B cell (primary cell): ENCODE results near the gene TM9SF2. TPM values are rescaled to one million over a fixed set of nuclear protein-coding genes. Genes with fewer than 3 reads are reported as not detected.
"Not testable (repeated sequence)": the region's sequence is repeated elsewhere in the genome, so short reads cannot be mapped to it uniquely, and the experiment has no call there.

ENCODE experiments used
- ATAC-seq: fragments of 200-7000 bp; cut with Tn5 transposase; one replicate; pipeline ENCODE4 v1.10.0; 2021; ENCODE audit warnings: low read depth, mild to moderate bottlenecking, moderate number of reproducible peaks, moderate library complexity
- CTCF ChIA-PET: fragments of 350-600 bp; sonication (Branson Sonifier 250); formaldehyde crosslinking; loops from one replicate; lab custom pipeline; 2021; ENCODE audit warnings: antibody characterized with exemption, inconsistent platforms; lab: Charles Lee
- POLR2A ChIA-PET: fragments of 350-600 bp; sonication (Branson Sonifier 250); formaldehyde crosslinking; loops from one replicate; lab custom pipeline; 2021; ENCODE audit warnings: antibody characterized with exemption; lab: Charles Lee
- DNase-seq: peaks from one replicate; pipeline ENCODE4 v3.0.0; 2013
- H2AFZ ChIP-seq: 2 replicates; pipeline ENCODE4 v1.6.1; 2012; ENCODE audit warnings: mild to moderate bottlenecking, low read depth, low read length; ENCODE audit not compliant: insufficient read depth, poor library complexity, severe bottlenecking
- H3K27ac ChIP-seq, 2 donors: 1 replicate in 1 of 2; 2 replicates in 1 of 2; pipeline ENCODE4 v1.5.1; 2012 to 2013; ENCODE audit warnings: low read length in 2 of 2, mild to moderate bottlenecking in 2 of 2, moderate library complexity in 1 of 2
- H3K27me3 ChIP-seq, 4 experiments: fragments of 200-600 bp in 1 of 4; sonication (generic) in 1 of 4; replicated peaks in 1 of 4; 1 replicate in 2 of 4; 2 replicates in 2 of 4; pipeline versions ENCODE4 v1.6.1 to v1.7.0; 2013 to 2016; ENCODE audit warnings: low read length in 3 of 4, mild to moderate bottlenecking in 2 of 4, mixed read lengths in 1 of 4, moderate library complexity in 1 of 4; ENCODE audit not compliant: insufficient read depth in 4 of 4, control insufficient read depth in 3 of 4; ENCODE audit errors: control extremely low read depth in 1 of 4
- H3K36me3 ChIP-seq, 2 experiments: replicated peaks in 1 of 2; 1 replicate in 1 of 2; 2 replicates in 1 of 2; pipeline versions ENCODE4 v1.6.1 to v1.7.1; 2013; ENCODE audit warnings: low read length in 1 of 2; ENCODE audit not compliant: insufficient read depth in 2 of 2, control insufficient read depth in 1 of 2; ENCODE audit errors: control extremely low read depth in 1 of 2, extremely low read depth in 1 of 2
- H3K4me1 ChIP-seq, 2 donors: fragments of 200-600 bp in 1 of 2; sonication (generic) in 1 of 2; 1 replicate in 1 of 2; 2 replicates in 1 of 2; pipeline versions ENCODE4 v1.5.1 to v1.6.1; 2013 to 2017; ENCODE audit warnings: low read length in 2 of 2; ENCODE audit not compliant: control insufficient read depth in 2 of 2, insufficient read depth in 2 of 2
- H3K4me2 ChIP-seq: replicated peaks from 2 replicates; pipeline ENCODE3; 2012; ENCODE audit warnings: mild to moderate bottlenecking, low read depth, low read length; ENCODE audit not compliant: poor library complexity, severe bottlenecking
- H3K4me3 ChIP-seq, 5 experiments: fragments of 200-600 bp in 1 of 5; sonication (generic) in 1 of 5; 1 replicate in 3 of 5; 2 replicates in 2 of 5; pipeline versions ENCODE4 v1.5.1 to v1.7.0; 2011 to 2016; ENCODE audit warnings: low read length in 4 of 5, mild to moderate bottlenecking in 4 of 5, low read depth in 2 of 5, control low read depth in 1 of 5, moderate library complexity in 1 of 5; ENCODE audit not compliant: insufficient read depth in 1 of 5; ENCODE audit errors: control extremely low read depth in 1 of 5, extremely low read depth in 1 of 5
- H3K79me2 ChIP-seq: fragments of 200-600 bp; sonication (generic); one replicate; pipeline ENCODE4 v1.6.0; 2016; ENCODE audit warnings: low read length; ENCODE audit not compliant: control insufficient read depth, insufficient read depth
- H3K9ac ChIP-seq: fragments of 200-600 bp; sonication (generic); 2 replicates; pipeline ENCODE4 v1.6.1; 2017; ENCODE audit warnings: mild to moderate bottlenecking, low read length, moderate library complexity
- H3K9me3 ChIP-seq, 3 donors: one replicate each; pipeline versions ENCODE4 v1.6.1 to v1.7.1; 2013; ENCODE audit warnings: low read length in 2 of 3; ENCODE audit not compliant: control insufficient read depth in 2 of 3, insufficient read depth in 1 of 3; ENCODE audit errors: control extremely low read depth in 1 of 3
- H4K20me1 ChIP-seq: 2 replicates; pipeline ENCODE4 v1.6.0; 2012; ENCODE audit warnings: mild to moderate bottlenecking, low read length; ENCODE audit not compliant: insufficient read depth, control insufficient read depth, poor library complexity, severe bottlenecking
- H3K27ac Mint-ChIP-seq: one replicate; pipeline ENCODE4 v1.8.0; 2021; ENCODE audit warnings: mixed read lengths
- H3K27me3 Mint-ChIP-seq: one replicate; pipeline ENCODE4 v1.8.0; 2021; ENCODE audit warnings: mixed read lengths
- H3K4me1 Mint-ChIP-seq: one replicate; pipeline ENCODE4 v1.8.0; 2021; ENCODE audit warnings: mixed read lengths
- H3K4me3 Mint-ChIP-seq: one replicate; pipeline ENCODE4 v1.8.0; 2021; ENCODE audit warnings: mixed read lengths
- H3K9me3 Mint-ChIP-seq: one replicate; pipeline ENCODE4 v1.8.0; 2022; ENCODE audit warnings: mixed read lengths; ENCODE audit not compliant: insufficient read depth
- EZH2 ChIP-seq: IDR thresholded peaks from 2 replicates; pipeline ENCODE4 v1.6.1; 2012; ENCODE audit warnings: borderline replicate concordance, low read depth, mild to moderate bottlenecking, moderate library complexity, low read length; ENCODE audit not compliant: insufficient read depth, poor library complexity, severe bottlenecking
- WGBS: methylation state at CpG from one replicate; pipeline ENCODE4 v1.1.5; 2013; ENCODE audit warnings: missing lambda C conversion rate; ENCODE audit not compliant: insufficient coverage; 5-methylcytosine and 5-hydroxymethylcytosine counted together
- intact Hi-C: fragments of 100-400 bp; cut with micrococcal nuclease; formaldehyde crosslinking; loops from one replicate; pipeline ENCODE4 v1.10.0; 2022
- polyA plus RNA-seq: library from polyadenylated mRNA; depleted of rRNA; stranded (reverse); fragments of >200 nt; gene quantifications from 2 replicates; pipeline ENCODE4 v1.2.3, GENCODE V29; 2012
- total RNA-seq, 2 donors: library from RNA; stranded (reverse); fragments of 120-200 nt in 1 of 2; gene quantifications; 1 replicate in 1 of 2; 2 replicates in 1 of 2; pipeline versions ENCODE4 v1.2.3 to v1.2.4, GENCODE V29; 2013 to 2022
- TF ChIP-seq, protein P1 (sequence below): fragments of 200-600 bp; IDR thresholded peaks from one replicate; pipeline ENCODE4 v1.8.0; 2022; ENCODE audit warnings: antibody characterized with exemption, mild to moderate bottlenecking

The TM9SF2 gene
- total and polyA plus RNA-seq, 2 donors (not counting 1 experiment from before 2014, with no cell fraction given) = 20.2 to 63.6 TPM

- DNase-seq (no peak), ATAC-seq (no peak)
- Histone ChIP-seq H3K4me3 (no peak overlapping the region), H3K9ac (no peak overlapping the region), H3K27ac (no peak overlapping the region), H4K20me1 (no peaks in the 10 kb centered on the region), H3K79me2 (no peaks in the 10 kb centered on the region), H3K9me3 (peaks cover 0 to 4% (median 4%) of the 10 kb centered on the region in 3 donors), H2AFZ (no peak overlapping the region), H3K4me1 (peaks cover 2 to 5% of the 10 kb centered on the region in 2 donors), H3K36me3 (no peaks in the 10 kb centered on the region), H3K4me2 (no peak overlapping the region), H3K27me3 (no peaks in the 10 kb centered on the region)
- Mint-ChIP-seq H3K27ac (no peak overlapping the region), H3K4me1 (peaks cover 16% of the 10 kb centered on the region), H3K4me3 (no peak overlapping the region), H3K27me3 (peaks cover 4% of the 10 kb centered on the region), H3K9me3 (peaks cover 10% of the 10 kb centered on the region)
- WGBS = 100% methylated on average over 1 of the region's 10 CpGs
- CTCF ChIA-PET = no interaction called here
- POLR2A ChIA-PET = no interaction called here
- intact Hi-C loops = no loop called here
- TF ChIP-seq, protein P1, sequence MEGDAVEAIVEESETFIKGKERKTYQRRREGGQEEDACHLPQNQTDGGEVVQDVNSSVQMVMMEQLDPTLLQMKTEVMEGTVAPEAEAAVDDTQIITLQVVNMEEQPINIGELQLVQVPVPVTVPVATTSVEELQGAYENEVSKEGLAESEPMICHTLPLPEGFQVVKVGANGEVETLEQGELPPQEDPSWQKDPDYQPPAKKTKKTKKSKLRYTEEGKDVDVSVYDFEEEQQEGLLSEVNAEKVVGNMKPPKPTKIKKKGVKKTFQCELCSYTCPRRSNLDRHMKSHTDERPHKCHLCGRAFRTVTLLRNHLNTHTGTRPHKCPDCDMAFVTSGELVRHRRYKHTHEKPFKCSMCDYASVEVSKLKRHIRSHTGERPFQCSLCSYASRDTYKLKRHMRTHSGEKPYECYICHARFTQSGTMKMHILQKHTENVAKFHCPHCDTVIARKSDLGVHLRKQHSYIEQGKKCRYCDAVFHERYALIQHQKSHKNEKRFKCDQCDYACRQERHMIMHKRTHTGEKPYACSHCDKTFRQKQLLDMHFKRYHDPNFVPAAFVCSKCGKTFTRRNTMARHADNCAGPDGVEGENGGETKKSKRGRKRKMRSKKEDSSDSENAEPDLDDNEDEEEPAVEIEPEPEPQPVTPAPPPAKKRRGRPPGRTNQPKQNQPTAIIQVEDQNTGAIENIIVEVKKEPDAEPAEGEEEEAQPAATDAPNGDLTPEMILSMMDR = no peak
- TF ChIP-seq EZH2 = no peak
Measured at GRCh38 chr13:99459099-99459850, 42.0 kb upstream of the TM9SF2 start.

DNA sequence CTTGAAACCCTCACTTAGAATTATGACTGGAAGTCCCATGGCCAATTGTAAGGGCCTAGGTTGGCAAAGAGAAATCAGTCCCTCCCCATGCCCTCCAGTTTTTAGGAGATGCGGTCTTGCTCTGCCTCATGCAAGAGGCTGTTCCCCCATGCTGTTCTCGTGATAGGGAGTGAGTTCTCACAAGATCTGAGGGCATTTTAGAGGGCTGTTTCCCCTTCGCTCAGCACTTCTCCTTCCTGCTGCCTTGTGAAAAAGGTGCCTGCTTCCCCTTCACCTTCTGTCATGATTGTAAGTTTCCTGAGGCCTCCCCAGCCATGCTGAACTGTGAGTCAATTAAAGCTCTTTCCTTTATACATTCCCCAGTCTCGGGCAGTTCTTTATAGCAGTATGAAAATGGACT lies 40.5 kb upstream of the TM9SF2 start:
- CTCF ChIA-PET = interaction anchor here (0.6 to 1.4 kb wide), 4 partner anchors 12 to 293 kb away, joined by 3 to 4 read pairs (median 3); no protein-coding TSS in a partner anchor
- H3K27me3 Mint-ChIP-seq, intact Hi-C loops, H3K9me3 Mint-ChIP-seq, H3K36me3 ChIP-seq, H3K4me3 ChIP-seq, POLR2A ChIA-PET, H3K27me3 ChIP-seq, H3K4me2 ChIP-seq, ATAC-seq, H3K9ac ChIP-seq, H4K20me1 ChIP-seq, H3K4me3 Mint-ChIP-seq, H3K79me2 ChIP-seq, H3K27ac ChIP-seq, H3K9me3 ChIP-seq: not testable (repeated sequence)
- Mint-ChIP-seq H3K4me1 (peaks cover 28% of the 10 kb centered on the region), H3K27ac (peak overlapping the region; percentile 7)
- peak; percentile 17 for DNase-seq
- 100% methylated on average over 1 of the region's 4 CpGs for WGBS
- H3K4me1 ChIP-seq = peaks cover 12 to 17% of the 10 kb centered on the region in 2 donors
- H2AFZ ChIP-seq = peak overlapping the region; percentile 26
